ENCODE measurements around the gene NBAS. TPM values are rescaled to one million over a fixed set of nuclear protein-coding genes. Genes with fewer than 3 reads are reported as not detected.

The NBAS gene
- total RNA-seq, 1 experiment from 2014 or later = 36.3 TPM

DNA sequence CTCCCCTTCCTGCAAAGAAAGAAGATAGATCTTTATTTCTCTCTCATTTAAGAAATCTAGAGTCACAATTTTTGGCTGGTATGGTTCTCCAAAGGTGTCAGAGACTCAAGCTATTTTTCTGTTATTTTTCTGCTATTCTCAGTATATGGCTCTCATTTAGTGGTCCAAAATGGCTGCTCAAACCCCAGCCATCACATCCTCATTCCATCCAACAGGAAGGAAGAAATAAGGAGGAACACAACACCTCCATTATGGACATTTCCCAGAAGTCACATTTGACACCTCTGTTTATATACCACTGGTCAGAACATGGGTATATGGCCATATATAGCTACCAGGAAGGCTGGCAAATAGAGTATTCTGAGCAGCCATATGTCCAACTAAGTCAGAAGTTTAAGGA lies 23.2 kb upstream of the NBAS start:
- ATAC-seq (no peak), DNase-seq (ENCODE audit: low read depth, low spot score) (no peak)
- Histone ChIP-seq H3K27me3 (ENCODE audit: control insufficient read depth, insufficient read depth, low read length) (no peaks in the 10 kb centered on the region), H3K27ac (ENCODE audit: low read length) (no peak overlapping the region), H3K9me3 (ENCODE audit: control insufficient read depth, insufficient read depth, low read depth, low read length) (no peaks in the 10 kb centered on the region), H3K4me3 (ENCODE audit: low read depth in 2 of 2, low read length in 2 of 2) (no peak overlapping the region), H3K36me3 (ENCODE audit: control insufficient read depth, insufficient read depth, low read length) (no peaks in the 10 kb centered on the region), H3K4me1 (ENCODE audit: control insufficient read depth, insufficient read depth, low read length) (no peaks in the 10 kb centered on the region)
- BruUV-seq (replicated peaks) = no TSS peak
- in situ Hi-C loops (cut with HindIII; ENCODE audit: low pct_unique_long_range_greater_than_20kb, low sequenced_read_pairs) (no loop called here), intact Hi-C loops (cut with micrococcal nuclease; ENCODE audit: unreplicated experiment) (no loop called here)
- TF ChIP-seq TCF7L2 (IDR thresholded peaks at IDR 0.05; ENCODE audit: low read depth, low read length) (no peak), SIN3A (IDR thresholded peaks at IDR 0.05; ENCODE audit: borderline replicate concordance, insufficient read depth, low read depth, low read length) (no peak), POLR2AphosphoS5 (IDR thresholded peaks at IDR 0.05; ENCODE audit: low read depth, low read length) (no peak)
- TF ChIP-seq, protein P1, sequence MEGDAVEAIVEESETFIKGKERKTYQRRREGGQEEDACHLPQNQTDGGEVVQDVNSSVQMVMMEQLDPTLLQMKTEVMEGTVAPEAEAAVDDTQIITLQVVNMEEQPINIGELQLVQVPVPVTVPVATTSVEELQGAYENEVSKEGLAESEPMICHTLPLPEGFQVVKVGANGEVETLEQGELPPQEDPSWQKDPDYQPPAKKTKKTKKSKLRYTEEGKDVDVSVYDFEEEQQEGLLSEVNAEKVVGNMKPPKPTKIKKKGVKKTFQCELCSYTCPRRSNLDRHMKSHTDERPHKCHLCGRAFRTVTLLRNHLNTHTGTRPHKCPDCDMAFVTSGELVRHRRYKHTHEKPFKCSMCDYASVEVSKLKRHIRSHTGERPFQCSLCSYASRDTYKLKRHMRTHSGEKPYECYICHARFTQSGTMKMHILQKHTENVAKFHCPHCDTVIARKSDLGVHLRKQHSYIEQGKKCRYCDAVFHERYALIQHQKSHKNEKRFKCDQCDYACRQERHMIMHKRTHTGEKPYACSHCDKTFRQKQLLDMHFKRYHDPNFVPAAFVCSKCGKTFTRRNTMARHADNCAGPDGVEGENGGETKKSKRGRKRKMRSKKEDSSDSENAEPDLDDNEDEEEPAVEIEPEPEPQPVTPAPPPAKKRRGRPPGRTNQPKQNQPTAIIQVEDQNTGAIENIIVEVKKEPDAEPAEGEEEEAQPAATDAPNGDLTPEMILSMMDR (IDR thresholded peaks at IDR 0.05) = no peak
- TF ChIP-seq, protein P2, sequence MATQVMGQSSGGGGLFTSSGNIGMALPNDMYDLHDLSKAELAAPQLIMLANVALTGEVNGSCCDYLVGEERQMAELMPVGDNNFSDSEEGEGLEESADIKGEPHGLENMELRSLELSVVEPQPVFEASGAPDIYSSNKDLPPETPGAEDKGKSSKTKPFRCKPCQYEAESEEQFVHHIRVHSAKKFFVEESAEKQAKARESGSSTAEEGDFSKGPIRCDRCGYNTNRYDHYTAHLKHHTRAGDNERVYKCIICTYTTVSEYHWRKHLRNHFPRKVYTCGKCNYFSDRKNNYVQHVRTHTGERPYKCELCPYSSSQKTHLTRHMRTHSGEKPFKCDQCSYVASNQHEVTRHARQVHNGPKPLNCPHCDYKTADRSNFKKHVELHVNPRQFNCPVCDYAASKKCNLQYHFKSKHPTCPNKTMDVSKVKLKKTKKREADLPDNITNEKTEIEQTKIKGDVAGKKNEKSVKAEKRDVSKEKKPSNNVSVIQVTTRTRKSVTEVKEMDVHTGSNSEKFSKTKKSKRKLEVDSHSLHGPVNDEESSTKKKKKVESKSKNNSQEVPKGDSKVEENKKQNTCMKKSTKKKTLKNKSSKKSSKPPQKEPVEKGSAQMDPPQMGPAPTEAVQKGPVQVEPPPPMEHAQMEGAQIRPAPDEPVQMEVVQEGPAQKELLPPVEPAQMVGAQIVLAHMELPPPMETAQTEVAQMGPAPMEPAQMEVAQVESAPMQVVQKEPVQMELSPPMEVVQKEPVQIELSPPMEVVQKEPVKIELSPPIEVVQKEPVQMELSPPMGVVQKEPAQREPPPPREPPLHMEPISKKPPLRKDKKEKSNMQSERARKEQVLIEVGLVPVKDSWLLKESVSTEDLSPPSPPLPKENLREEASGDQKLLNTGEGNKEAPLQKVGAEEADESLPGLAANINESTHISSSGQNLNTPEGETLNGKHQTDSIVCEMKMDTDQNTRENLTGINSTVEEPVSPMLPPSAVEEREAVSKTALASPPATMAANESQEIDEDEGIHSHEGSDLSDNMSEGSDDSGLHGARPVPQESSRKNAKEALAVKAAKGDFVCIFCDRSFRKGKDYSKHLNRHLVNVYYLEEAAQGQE (IDR thresholded peaks at IDR 0.05; ENCODE audit: insufficient read depth in 1 of 2, low read depth in 2 of 2, low read length in 1 of 2) = no peak
- CTCF ChIA-PET = no interaction called here
- POLR2A ChIA-PET = no interaction called here

DNA sequence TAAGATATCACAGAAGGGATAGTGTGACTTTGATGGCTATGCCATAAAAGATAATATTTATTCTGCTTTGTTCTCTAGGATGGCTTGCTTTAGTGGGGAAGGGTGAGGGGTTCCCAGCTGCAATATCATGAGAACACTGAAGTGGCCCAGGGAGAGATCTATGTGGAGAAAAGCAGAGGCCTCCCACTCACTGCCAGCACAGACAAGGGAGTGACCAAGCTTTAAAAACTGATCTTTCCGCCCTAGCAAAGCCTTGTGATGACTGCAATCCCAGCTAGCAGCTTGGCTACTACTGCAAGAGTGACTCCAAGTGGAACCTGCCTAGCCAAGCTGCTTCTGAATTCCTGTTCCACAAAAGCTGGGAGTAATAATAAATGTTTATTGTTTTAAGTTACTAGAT lies 22.7 kb upstream of the NBAS start:
- ATAC-seq = no peak
- ChIA-PET CTCF (no interaction called here), POLR2A (no interaction called here)
- no TSS peak for BruUV-seq (replicated peaks)
- no peaks in the 10 kb centered on the region for H3K9me3 ChIP-seq (ENCODE audit: control insufficient read depth, insufficient read depth, low read depth, low read length)
- H3K4me3 ChIP-seq (ENCODE audit: low read depth in 2 of 2, low read length in 2 of 2) = no peak overlapping the region
- no peaks in the 10 kb centered on the region for H3K27me3 ChIP-seq (ENCODE audit: control insufficient read depth, insufficient read depth, low read length)
- TF ChIP-seq SIN3A (IDR thresholded peaks at IDR 0.05; ENCODE audit: borderline replicate concordance, insufficient read depth, low read depth, low read length) (no peak), TCF7L2 (IDR thresholded peaks at IDR 0.05; ENCODE audit: low read depth, low read length) (no peak), POLR2AphosphoS5 (IDR thresholded peaks at IDR 0.05; ENCODE audit: low read depth, low read length) (no peak)
- TF ChIP-seq, protein P2 (IDR thresholded peaks at IDR 0.05; ENCODE audit: insufficient read depth in 1 of 2, low read depth in 2 of 2, low read length in 1 of 2) = no peak
- TF ChIP-seq, protein P1 (IDR thresholded peaks at IDR 0.05) = no peak
- H3K27ac ChIP-seq (ENCODE audit: low read length) = no peak overlapping the region
- DNase-seq (ENCODE audit: low read depth, low spot score) = no peak
- H3K36me3 ChIP-seq (ENCODE audit: control insufficient read depth, insufficient read depth, low read length) = no peaks in the 10 kb centered on the region
- no peaks in the 10 kb centered on the region for H3K4me1 ChIP-seq (ENCODE audit: control insufficient read depth, insufficient read depth, low read length)
- in situ Hi-C loops (cut with HindIII; ENCODE audit: low pct_unique_long_range_greater_than_20kb, low sequenced_read_pairs) (no loop called here), intact Hi-C loops (cut with micrococcal nuclease; ENCODE audit: unreplicated experiment) (no loop called here)

All from Panc1 (cell line).